Testis (tissue), 2 donors: ENCODE results near the gene TIAM2.

Experiments used
- CTCF ChIP-seq, 3 experiments: fragments of 450-650 bp in 2 of 3; fragments of 200-600 bp in 1 of 3; sonication (generic) in 1 of 3; IDR thresholded peaks; one replicate each; pipeline ENCODE4 v1.5.1; 2016 to 2019; ENCODE audit warnings: antibody characterized with exemption in 3 of 3, mild to moderate bottlenecking in 2 of 3, moderate library complexity in 1 of 3
- POLR2A ChIP-seq: fragments of 450-650 bp; IDR thresholded peaks from one replicate; pipeline ENCODE4 v1.6.1; 2017; ENCODE audit warnings: antibody characterized with exemption, mild to moderate bottlenecking, moderate library complexity

GRCh38 chr6:155038104-155038503, 43.0 kb downstream of the TIAM2 start:
- TF ChIP-seq CTCF (IDR thresholded peaks at IDR 0.05) (no peak), POLR2A (no peak)
